Endothelial cell (in vitro differentiated cells): ENCODE measurements around the gene OAT. TPM values are rescaled to one million over a fixed set of nuclear protein-coding genes. Genes with fewer than 3 reads are reported as not detected.

Source experiments
- DNase-seq: peaks from one replicate; pipeline ENCODE4 v3.0.0; 2021; ENCODE audit warnings: low spot score
- H3K27ac Mint-ChIP-seq: one replicate; pipeline ENCODE4 v1.8.0; 2021; ENCODE audit warnings: mixed read lengths, inconsistent platforms; ENCODE audit not compliant: unreplicated experiment
- H3K27me3 Mint-ChIP-seq: one replicate; pipeline ENCODE4 v1.8.0; 2021; ENCODE audit warnings: mild to moderate bottlenecking, moderate library complexity, mixed read lengths, inconsistent platforms; ENCODE audit not compliant: unreplicated experiment
- H3K36me3 Mint-ChIP-seq: one replicate; pipeline ENCODE4 v1.8.0; 2021; ENCODE audit warnings: mild to moderate bottlenecking, low read depth, mixed read lengths, inconsistent platforms; ENCODE audit not compliant: unreplicated experiment
- H3K4me1 Mint-ChIP-seq: one replicate; pipeline ENCODE4 v1.8.0; 2021; ENCODE audit warnings: mild to moderate bottlenecking, mixed read lengths, inconsistent platforms; ENCODE audit not compliant: unreplicated experiment
- H3K4me3 Mint-ChIP-seq: one replicate; pipeline ENCODE4 v1.8.0; 2021; ENCODE audit warnings: mild to moderate bottlenecking, mixed read lengths, inconsistent platforms; ENCODE audit not compliant: unreplicated experiment
- H3K9me3 Mint-ChIP-seq: one replicate; pipeline ENCODE4 v1.8.0; 2021; ENCODE audit warnings: mixed read lengths, inconsistent platforms; ENCODE audit not compliant: unreplicated experiment
- CTCF ChIP-seq: fragments of 200-600 bp; sonication (generic); IDR thresholded peaks from one replicate; pipeline ENCODE4 v1.5.0; 2021; ENCODE audit warnings: antibody characterized with exemption; ENCODE audit not compliant: unreplicated experiment
- total RNA-seq: library from RNA; stranded (reverse); fragmentation: NEBNext Ultra II Directional; extraction: Animal tissue kit (Norgen Biotek cat#: 25700); gene quantifications from one replicate; pipeline ENCODE4 v1.2.1, GENCODE V29; 2021; ENCODE audit not compliant: unreplicated experiment

OAT gene
- total RNA-seq, 1 donor from 2014 or later, result 36.6 TPM

DNA sequence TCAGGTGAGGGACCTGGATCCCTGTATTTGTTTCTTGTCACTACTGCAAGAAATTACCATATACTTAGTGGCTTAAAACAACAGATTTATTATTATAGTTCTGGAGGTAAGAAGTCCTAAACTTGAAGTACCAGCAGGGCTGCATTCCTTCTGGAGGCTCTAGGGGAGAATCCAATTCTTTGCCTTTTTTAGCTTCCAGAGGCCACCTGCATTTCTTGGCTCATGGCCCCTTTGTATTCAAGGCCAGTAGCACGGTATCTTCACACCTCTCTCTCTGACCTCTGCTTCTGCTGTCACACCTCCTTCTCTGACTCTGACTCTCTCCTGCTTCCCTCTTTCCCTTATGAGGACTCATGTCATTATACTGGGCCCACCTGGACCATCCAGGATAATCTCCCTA, 40.7 kb upstream of the OAT start:
- peaks cover 26% of the 10 kb centered on the region for H3K4me1 Mint-ChIP-seq
- H3K27ac Mint-ChIP-seq, result no peak overlapping the region
- H3K27me3 Mint-ChIP-seq, result peaks cover 11% of the 10 kb centered on the region
- H3K36me3 Mint-ChIP-seq, result no peaks in the 10 kb centered on the region
- H3K9me3 Mint-ChIP-seq, result no peaks in the 10 kb centered on the region
- TF ChIP-seq CTCF, result no peak
- no peak for DNase-seq
- no peak overlapping the region for H3K4me3 Mint-ChIP-seq

DNA sequence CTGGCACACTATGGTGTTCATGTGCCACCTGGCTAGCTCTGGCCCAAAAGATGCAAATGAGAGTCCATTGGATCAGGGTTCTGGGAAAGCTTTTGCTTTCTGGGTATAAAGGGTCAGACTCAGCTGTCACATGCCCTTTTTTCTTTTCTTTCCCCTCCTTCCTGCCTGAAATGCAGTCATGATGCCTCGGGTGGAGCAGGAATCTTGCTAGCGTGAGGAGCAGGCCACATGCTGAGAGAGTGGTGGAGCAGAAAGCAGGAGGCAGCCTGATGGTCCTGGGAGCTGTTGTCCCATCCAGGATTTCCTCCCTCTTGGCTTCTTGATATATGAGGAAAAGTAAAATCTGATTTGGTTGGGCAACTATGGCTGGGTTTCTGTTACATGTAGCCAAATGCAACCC, 40.2 kb upstream of the OAT start:
- TF ChIP-seq CTCF, result no peak
- Mint-ChIP-seq H3K27me3 (peaks cover 7% of the 10 kb centered on the region), H3K27ac (no peak overlapping the region), H3K36me3 (no peaks in the 10 kb centered on the region), H3K9me3 (no peaks in the 10 kb centered on the region), H3K4me3 (no peak overlapping the region), H3K4me1 (peaks cover 28% of the 10 kb centered on the region)
- DNase-seq, result no peak

DNA sequence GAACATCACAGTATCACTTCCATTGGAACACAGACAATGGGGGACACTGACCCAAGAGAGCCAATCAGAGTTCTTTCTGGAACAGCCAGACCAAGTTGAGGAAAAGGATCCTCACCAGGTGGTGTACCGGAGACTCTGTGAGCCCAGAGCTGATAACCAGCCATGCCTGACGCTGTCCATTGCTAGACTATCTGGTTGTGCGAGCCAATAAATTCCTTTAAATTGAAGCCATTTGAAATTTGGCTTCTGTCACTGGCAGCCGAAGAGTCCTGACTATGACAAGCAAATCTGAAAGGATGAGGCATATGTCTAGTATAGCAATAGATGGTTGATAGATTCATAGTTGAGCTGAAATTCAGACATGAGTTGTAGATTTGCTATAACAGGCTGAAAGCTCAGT, 39.8 kb upstream of the OAT start:
- Mint-ChIP-seq H3K4me3 (no peak overlapping the region), H3K27me3 (peaks cover 7% of the 10 kb centered on the region), H3K27ac (no peak overlapping the region), H3K4me1 (peaks cover 31% of the 10 kb centered on the region), H3K36me3 (no peaks in the 10 kb centered on the region), H3K9me3 (no peaks in the 10 kb centered on the region)
- DNase-seq, result no peak
- TF ChIP-seq CTCF, result no peak

GRCh38 chr10:124455441-124455840, 36.7 kb upstream of the OAT start:
- no peak for DNase-seq

More at GRCh38 chr10:124455441-124455840, 36.7 kb upstream of the OAT start:
- peaks cover 16% of the 10 kb centered on the region for H3K27me3 Mint-ChIP-seq
- no peak overlapping the region for H3K27ac Mint-ChIP-seq
- no peaks in the 10 kb centered on the region for H3K9me3 Mint-ChIP-seq
- no peaks in the 10 kb centered on the region for H3K36me3 Mint-ChIP-seq
- TF ChIP-seq CTCF, result no peak
- peaks cover 43% of the 10 kb centered on the region for H3K4me1 Mint-ChIP-seq
- no peak overlapping the region for H3K4me3 Mint-ChIP-seq
